Daoy (cell line): ENCODE measurements around the gene APOBEC3B. TPM values are rescaled to one million over a fixed set of nuclear protein-coding genes. Genes with fewer than 3 reads are reported as not detected.
"Not testable (repeated sequence)": the region's sequence is repeated elsewhere in the genome, so short reads cannot be mapped to it uniquely, and the experiment has no call there.

Source experiments
- DNase-seq: peaks from one replicate; pipeline ENCODE4 v3.0.0-alpha.2; 2015; ENCODE audit warnings: low read depth
- total RNA-seq: library from RNA; depleted of rRNA; stranded (reverse); fragments of >200 nt; shearing (Covaris generic); gene quantifications from 2 replicates; pipeline ENCODE4 v1.2.3, GENCODE V29; 2014; rRNA removed

APOBEC3B gene
- total RNA-seq, 1 experiment from 2014 or later, result 5.1 TPM

- not testable (repeated sequence) for DNase-seq
These were observed 49.5 kb downstream of the APOBEC3B start for GRCh38 chr22:39031434-39032295.

- DNase-seq, result not testable (repeated sequence)
These were observed 54.9 kb downstream of the APOBEC3B start for GRCh38 chr22:39037071-39037470.

GRCh38 chr22:39039306-39040126 lies 57.4 kb downstream of the APOBEC3B start:
- DNase-seq, result no peak

GRCh38 chr22:39040155-39040537 lies 58.0 kb downstream of the APOBEC3B start:
- not testable (repeated sequence) for DNase-seq

GRCh38 chr22:39040538-39041296 lies 58.6 kb downstream of the APOBEC3B start, which contains the start of gene APOBEC3F:
TSS of gene APOBEC3F (plus strand) at chr22:39040864. CDS start at chr22:39040961, 97 bp downstream.
- peak; percentile 64 for DNase-seq

GRCh38 chr22:39041908-39042307 lies 59.8 kb downstream of the APOBEC3B start:
- no peak for DNase-seq

Other genes starting within 250 kb of the APOBEC3B start
- gene SUN2, start 226.3 kb upstream of the APOBEC3B start, total RNA-seq, result 64.7 and 89.9 TPM in 2 replicates
- 10.7 and 11.6 TPM in 2 replicates for gene DNAL4, start 188.2 kb upstream of the APOBEC3B start, total RNA-seq
- 1.5 and 3.7 TPM in 2 replicates for gene NPTXR, start 138.3 kb upstream of the APOBEC3B start, total RNA-seq
- 25.5 and 32.5 TPM in 2 replicates for gene CBX6, start 110.1 kb upstream of the APOBEC3B start, total RNA-seq
- gene APOBEC3A, start 24.7 kb upstream of the APOBEC3B start, total RNA-seq, result not detected in 2 replicates
- gene APOBEC3C, start 31.9 kb downstream of the APOBEC3B start, total RNA-seq, result 1.2 and 2.7 TPM in 2 replicates
- gene APOBEC3D, start 38.8 kb downstream of the APOBEC3B start, total RNA-seq, result 0.33 and 0.34 TPM in 2 replicates
- gene APOBEC3F, start 58.5 kb downstream of the APOBEC3B start, total RNA-seq, result 0.97 and 6.9 TPM in 2 replicates
- gene APOBEC3G, start 94.9 kb downstream of the APOBEC3B start, total RNA-seq, result 13.7 and 15.8 TPM in 2 replicates
- not detected in 2 replicates for gene APOBEC3H, start 114.9 kb downstream of the APOBEC3B start, total RNA-seq
- gene CBX7, start 170.3 kb downstream of the APOBEC3B start, total RNA-seq, result 0.24 and 0.63 TPM in 2 replicates